Measurements from ENCODE around the gene LPGAT1.

GRCh38 chr1:211870156-211870555 lies 39.6 kb upstream of the LPGAT1 start:
- TF ChIP-seq, protein P1, sequence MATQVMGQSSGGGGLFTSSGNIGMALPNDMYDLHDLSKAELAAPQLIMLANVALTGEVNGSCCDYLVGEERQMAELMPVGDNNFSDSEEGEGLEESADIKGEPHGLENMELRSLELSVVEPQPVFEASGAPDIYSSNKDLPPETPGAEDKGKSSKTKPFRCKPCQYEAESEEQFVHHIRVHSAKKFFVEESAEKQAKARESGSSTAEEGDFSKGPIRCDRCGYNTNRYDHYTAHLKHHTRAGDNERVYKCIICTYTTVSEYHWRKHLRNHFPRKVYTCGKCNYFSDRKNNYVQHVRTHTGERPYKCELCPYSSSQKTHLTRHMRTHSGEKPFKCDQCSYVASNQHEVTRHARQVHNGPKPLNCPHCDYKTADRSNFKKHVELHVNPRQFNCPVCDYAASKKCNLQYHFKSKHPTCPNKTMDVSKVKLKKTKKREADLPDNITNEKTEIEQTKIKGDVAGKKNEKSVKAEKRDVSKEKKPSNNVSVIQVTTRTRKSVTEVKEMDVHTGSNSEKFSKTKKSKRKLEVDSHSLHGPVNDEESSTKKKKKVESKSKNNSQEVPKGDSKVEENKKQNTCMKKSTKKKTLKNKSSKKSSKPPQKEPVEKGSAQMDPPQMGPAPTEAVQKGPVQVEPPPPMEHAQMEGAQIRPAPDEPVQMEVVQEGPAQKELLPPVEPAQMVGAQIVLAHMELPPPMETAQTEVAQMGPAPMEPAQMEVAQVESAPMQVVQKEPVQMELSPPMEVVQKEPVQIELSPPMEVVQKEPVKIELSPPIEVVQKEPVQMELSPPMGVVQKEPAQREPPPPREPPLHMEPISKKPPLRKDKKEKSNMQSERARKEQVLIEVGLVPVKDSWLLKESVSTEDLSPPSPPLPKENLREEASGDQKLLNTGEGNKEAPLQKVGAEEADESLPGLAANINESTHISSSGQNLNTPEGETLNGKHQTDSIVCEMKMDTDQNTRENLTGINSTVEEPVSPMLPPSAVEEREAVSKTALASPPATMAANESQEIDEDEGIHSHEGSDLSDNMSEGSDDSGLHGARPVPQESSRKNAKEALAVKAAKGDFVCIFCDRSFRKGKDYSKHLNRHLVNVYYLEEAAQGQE (IDR thresholded peaks at IDR 0.05; ENCODE audit: borderline replicate concordance in 1 of 2, low read depth in 1 of 2, low read length in 2 of 2) = no peak
- no peak for TF ChIP-seq CREM (IDR thresholded peaks at IDR 0.05)
- TF ChIP-seq CREM (CRISPR knock-in tag; IDR thresholded peaks at IDR 0.05) = no peak
- no peak for TF ChIP-seq ZNF207 (IDR thresholded peaks at IDR 0.05; ENCODE audit: borderline replicate concordance)
- no peak for TF ChIP-seq MAX (IDR thresholded peaks at IDR 0.05)
- TF ChIP-seq RFX5 (IDR thresholded peaks at IDR 0.05; ENCODE audit: low read depth, low read length) = no peak
- TF ChIP-seq, protein P2, sequence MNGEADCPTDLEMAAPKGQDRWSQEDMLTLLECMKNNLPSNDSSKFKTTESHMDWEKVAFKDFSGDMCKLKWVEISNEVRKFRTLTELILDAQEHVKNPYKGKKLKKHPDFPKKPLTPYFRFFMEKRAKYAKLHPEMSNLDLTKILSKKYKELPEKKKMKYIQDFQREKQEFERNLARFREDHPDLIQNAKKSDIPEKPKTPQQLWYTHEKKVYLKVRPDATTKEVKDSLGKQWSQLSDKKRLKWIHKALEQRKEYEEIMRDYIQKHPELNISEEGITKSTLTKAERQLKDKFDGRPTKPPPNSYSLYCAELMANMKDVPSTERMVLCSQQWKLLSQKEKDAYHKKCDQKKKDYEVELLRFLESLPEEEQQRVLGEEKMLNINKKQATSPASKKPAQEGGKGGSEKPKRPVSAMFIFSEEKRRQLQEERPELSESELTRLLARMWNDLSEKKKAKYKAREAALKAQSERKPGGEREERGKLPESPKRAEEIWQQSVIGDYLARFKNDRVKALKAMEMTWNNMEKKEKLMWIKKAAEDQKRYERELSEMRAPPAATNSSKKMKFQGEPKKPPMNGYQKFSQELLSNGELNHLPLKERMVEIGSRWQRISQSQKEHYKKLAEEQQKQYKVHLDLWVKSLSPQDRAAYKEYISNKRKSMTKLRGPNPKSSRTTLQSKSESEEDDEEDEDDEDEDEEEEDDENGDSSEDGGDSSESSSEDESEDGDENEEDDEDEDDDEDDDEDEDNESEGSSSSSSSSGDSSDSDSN (CRISPR knock-in tag; IDR thresholded peaks at IDR 0.05) = no peak
- no peak for TF ChIP-seq BCL6 (CRISPR knock-in tag; IDR thresholded peaks at IDR 0.05)
- TF ChIP-seq STAT5B (CRISPR knock-in tag; IDR thresholded peaks at IDR 0.05) = no peak

Measured in HepG2 (cell line).